Occipital lobe (tissue), 2 donors: ENCODE measurements around the gene DMD. TPM values are rescaled to one million over a fixed set of nuclear protein-coding genes. Genes with fewer than 3 reads are reported as not detected.
"Not testable (repeated sequence)": the region's sequence is repeated elsewhere in the genome, so short reads cannot be mapped to it uniquely, and the experiment has no call there.

Experiments
- DNase-seq: peaks from one replicate; lab custom pipeline; 2025; lab: John Stamatoyannopoulos, UW
- total RNA-seq: library from RNA; depleted of rRNA; stranded (reverse); fragments of >200 nt; gene quantifications from one replicate; pipeline ENCODE4 v1.2.3, GENCODE V29; 2014

DMD gene
- total RNA-seq, 1 donor from 2014 or later: 78.5 TPM

GRCh38 chrX:31629195-31629594 is 1582.2 kb downstream of the DMD start:
- no peak for DNase-seq

GRCh38 chrX:31609130-31609529 is 1602.2 kb downstream of the DMD start:
- no peak for DNase-seq

- no peak for DNase-seq
Observed at GRCh38 chrX:31608638-31609037, 1602.7 kb downstream of the DMD start.

- DNase-seq: no peak
Observed at GRCh38 chrX:31606771-31607170, 1604.6 kb downstream of the DMD start.

GRCh38 chrX:31604629-31605221 is 1606.6 kb downstream of the DMD start:
- DNase-seq: no peak

GRCh38 chrX:31603411-31604120 is 1607.8 kb downstream of the DMD start:
- DNase-seq: no peak

- DNase-seq: no peak
Observed at GRCh38 chrX:31600823-31601222, 1610.5 kb downstream of the DMD start.

GRCh38 chrX:31593353-31593752 is 1618.0 kb downstream of the DMD start:
- no peak for DNase-seq

GRCh38 chrX:31591355-31591754 is 1620.0 kb downstream of the DMD start:
- DNase-seq: no peak

GRCh38 chrX:31590581-31591114 is 1620.7 kb downstream of the DMD start:
- no peak for DNase-seq

GRCh38 chrX:31589503-31589902 is 1621.8 kb downstream of the DMD start:
- DNase-seq: no peak

- no peak for DNase-seq
Observed at GRCh38 chrX:31588355-31588754, 1623.0 kb downstream of the DMD start.

- DNase-seq: not testable (repeated sequence)
Observed at GRCh38 chrX:31583892-31584291, 1627.5 kb downstream of the DMD start.

- DNase-seq: no peak
Observed at GRCh38 chrX:31580726-31581125, 1630.6 kb downstream of the DMD start.

GRCh38 chrX:31580227-31580626 is 1631.1 kb downstream of the DMD start:
- DNase-seq: no peak

- no peak for DNase-seq
Observed at GRCh38 chrX:31572360-31572759, 1639.0 kb downstream of the DMD start.

- DNase-seq: no peak
Observed at GRCh38 chrX:31570658-31571057, 1640.7 kb downstream of the DMD start.

GRCh38 chrX:31563792-31564191 is 1647.6 kb downstream of the DMD start:
- no peak for DNase-seq

GRCh38 chrX:31555506-31555905 is 1655.8 kb downstream of the DMD start:
- DNase-seq: no peak

GRCh38 chrX:31551913-31552312 is 1659.4 kb downstream of the DMD start:
- DNase-seq: no peak

GRCh38 chrX:31550158-31550557 is 1661.2 kb downstream of the DMD start:
- DNase-seq: no peak

- no peak for DNase-seq
Observed at GRCh38 chrX:31547816-31548215, 1663.5 kb downstream of the DMD start.

GRCh38 chrX:31547416-31547815 is 1663.9 kb downstream of the DMD start:
- DNase-seq: no peak
